ENCODE data around the gene GOLGA6A.
"Not testable (repeated sequence)": the region's sequence is repeated elsewhere in the genome, so short reads cannot be mapped to it uniquely, and the experiment has no call there.

Gene GOLGA6A

GRCh38 chr15:74053517-74053916 is 28.8 kb downstream of the GOLGA6A start:
- no peak for DNase-seq (ENCODE audit: low read depth, low spot score)

GRCh38 chr15:74052271-74053260 is 29.8 kb downstream of the GOLGA6A start:
- DNase-seq (ENCODE audit: low read depth, low spot score): not testable (repeated sequence)

- no peak for DNase-seq (ENCODE audit: low read depth, low spot score)
Observed at GRCh38 chr15:74050556-74051234, 31.7 kb downstream of the GOLGA6A start.

GRCh38 chr15:74050127-74050526 is 32.2 kb downstream of the GOLGA6A start:
- no peak for DNase-seq (ENCODE audit: low read depth, low spot score)

- DNase-seq (ENCODE audit: low read depth, low spot score): no peak
Observed at GRCh38 chr15:74046275-74046674, 36.1 kb downstream of the GOLGA6A start.

GRCh38 chr15:74045636-74046274 is 36.6 kb downstream of the GOLGA6A start:
- DNase-seq (ENCODE audit: low read depth, low spot score): no peak

GRCh38 chr15:74045184-74045583 is 37.2 kb downstream of the GOLGA6A start:
- no peak for DNase-seq (ENCODE audit: low read depth, low spot score)

GRCh38 chr15:74044267-74045110 is 37.9 kb downstream of the GOLGA6A start:
- DNase-seq (ENCODE audit: low read depth, low spot score): no peak

GRCh38 chr15:74043425-74044266 is 38.7 kb downstream of the GOLGA6A start:
- no peak for DNase-seq (ENCODE audit: low read depth, low spot score)

GRCh38 chr15:74042603-74043424 is 39.5 kb downstream of the GOLGA6A start:
- DNase-seq (ENCODE audit: low read depth, low spot score): no peak

- no peak for DNase-seq (ENCODE audit: low read depth, low spot score)
Observed at GRCh38 chr15:74041777-74042435, 40.4 kb downstream of the GOLGA6A start.

GRCh38 chr15:74041311-74041756 is 41.0 kb downstream of the GOLGA6A start:
- no peak for DNase-seq (ENCODE audit: low read depth, low spot score)

- DNase-seq (ENCODE audit: low read depth, low spot score): peak; percentile 99
Observed at GRCh38 chr15:74040109-74040850, 42.1 kb downstream of the GOLGA6A start.

- no peak for DNase-seq (ENCODE audit: low read depth, low spot score)
Observed at GRCh38 chr15:74039656-74040010, 42.7 kb downstream of the GOLGA6A start.

GRCh38 chr15:74038707-74039655 is 43.4 kb downstream of the GOLGA6A start:
- DNase-seq (ENCODE audit: low read depth, low spot score): no peak

GRCh38 chr15:74037171-74038117 is 44.9 kb downstream of the GOLGA6A start:
- no peak for DNase-seq (ENCODE audit: low read depth, low spot score)

Measured in smooth muscle cell of the brain vasculature (primary cell).